Measurements from ENCODE around the gene AZU1.

AZU1 gene

DNA sequence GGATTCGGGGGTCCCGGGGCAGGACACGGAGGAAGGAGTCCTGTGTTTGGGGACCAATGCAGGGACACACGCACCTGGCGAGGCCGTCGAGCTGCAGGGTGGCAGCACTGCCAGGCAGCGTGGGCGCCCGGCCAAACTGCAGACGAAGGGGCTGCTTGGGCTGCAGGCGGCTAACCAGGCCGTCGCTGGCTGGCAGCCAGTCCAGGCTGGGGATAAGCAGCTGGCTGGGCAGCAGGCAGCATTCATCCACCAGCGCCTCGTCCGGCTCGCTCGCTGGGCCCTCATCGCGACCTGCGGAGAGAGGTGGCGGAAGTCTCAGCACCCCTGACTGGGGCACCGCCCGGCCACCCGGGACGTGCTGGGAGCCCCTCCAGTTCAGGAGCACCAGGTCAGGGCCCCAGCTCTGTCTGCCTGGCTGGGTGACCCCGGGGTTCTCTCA lies 43.3 kb downstream of the AZU1 start:
- no peak for FAIRE-seq
- DNase-seq (ENCODE audit: insufficient read length, low spot score), result no peak
- TF ChIP-seq, protein P1, sequence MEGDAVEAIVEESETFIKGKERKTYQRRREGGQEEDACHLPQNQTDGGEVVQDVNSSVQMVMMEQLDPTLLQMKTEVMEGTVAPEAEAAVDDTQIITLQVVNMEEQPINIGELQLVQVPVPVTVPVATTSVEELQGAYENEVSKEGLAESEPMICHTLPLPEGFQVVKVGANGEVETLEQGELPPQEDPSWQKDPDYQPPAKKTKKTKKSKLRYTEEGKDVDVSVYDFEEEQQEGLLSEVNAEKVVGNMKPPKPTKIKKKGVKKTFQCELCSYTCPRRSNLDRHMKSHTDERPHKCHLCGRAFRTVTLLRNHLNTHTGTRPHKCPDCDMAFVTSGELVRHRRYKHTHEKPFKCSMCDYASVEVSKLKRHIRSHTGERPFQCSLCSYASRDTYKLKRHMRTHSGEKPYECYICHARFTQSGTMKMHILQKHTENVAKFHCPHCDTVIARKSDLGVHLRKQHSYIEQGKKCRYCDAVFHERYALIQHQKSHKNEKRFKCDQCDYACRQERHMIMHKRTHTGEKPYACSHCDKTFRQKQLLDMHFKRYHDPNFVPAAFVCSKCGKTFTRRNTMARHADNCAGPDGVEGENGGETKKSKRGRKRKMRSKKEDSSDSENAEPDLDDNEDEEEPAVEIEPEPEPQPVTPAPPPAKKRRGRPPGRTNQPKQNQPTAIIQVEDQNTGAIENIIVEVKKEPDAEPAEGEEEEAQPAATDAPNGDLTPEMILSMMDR (IDR thresholded peaks at IDR 0.05; ENCODE audit: insufficient read depth, missing control alignments), result no peak

DNA sequence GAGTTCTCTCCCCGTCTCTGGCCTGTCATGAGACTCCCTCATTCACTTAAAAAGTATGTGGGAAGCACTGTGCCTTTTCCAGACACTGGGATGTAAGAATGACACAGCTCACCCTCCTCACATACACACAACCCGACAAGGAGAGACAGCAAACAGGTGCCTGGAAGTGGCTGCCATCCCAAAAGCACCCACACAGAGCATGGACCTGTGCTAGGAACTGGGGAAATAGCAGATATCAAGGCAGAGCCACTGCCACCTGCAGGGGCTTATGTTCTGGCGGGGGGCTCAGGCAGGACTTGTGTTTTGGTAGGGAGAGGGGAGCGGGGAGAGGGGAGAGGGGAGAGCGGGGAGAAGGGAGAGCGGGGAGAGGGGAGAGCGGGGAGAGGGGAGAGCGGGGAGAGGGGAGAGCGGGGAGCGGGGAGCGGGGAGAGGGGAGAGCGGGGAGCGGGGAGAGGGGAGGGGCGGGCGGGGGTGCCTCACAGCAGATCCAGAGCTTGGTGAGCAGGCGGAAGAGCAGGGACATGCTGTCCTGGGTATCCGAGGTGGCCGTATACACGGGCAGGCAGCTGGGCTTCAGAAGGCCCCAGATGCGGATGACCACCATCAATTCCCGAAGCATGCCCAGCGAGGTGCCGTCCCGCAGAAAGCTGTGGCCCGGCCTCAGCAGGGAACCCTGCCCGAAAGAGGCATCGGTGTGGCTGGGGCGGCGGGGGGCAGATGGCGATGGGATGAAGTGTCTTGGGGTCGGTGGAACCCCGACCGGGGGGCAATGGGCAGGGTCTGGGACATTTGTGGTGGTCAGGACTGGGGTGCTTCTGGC lies 44.0 kb downstream of the AZU1 start:
- peak; percentile 74 for DNase-seq (ENCODE audit: insufficient read length, low spot score)
- TF ChIP-seq, protein P1 (IDR thresholded peaks at IDR 0.05; ENCODE audit: insufficient read depth, missing control alignments), result no peak
- no peak for FAIRE-seq

DNA sequence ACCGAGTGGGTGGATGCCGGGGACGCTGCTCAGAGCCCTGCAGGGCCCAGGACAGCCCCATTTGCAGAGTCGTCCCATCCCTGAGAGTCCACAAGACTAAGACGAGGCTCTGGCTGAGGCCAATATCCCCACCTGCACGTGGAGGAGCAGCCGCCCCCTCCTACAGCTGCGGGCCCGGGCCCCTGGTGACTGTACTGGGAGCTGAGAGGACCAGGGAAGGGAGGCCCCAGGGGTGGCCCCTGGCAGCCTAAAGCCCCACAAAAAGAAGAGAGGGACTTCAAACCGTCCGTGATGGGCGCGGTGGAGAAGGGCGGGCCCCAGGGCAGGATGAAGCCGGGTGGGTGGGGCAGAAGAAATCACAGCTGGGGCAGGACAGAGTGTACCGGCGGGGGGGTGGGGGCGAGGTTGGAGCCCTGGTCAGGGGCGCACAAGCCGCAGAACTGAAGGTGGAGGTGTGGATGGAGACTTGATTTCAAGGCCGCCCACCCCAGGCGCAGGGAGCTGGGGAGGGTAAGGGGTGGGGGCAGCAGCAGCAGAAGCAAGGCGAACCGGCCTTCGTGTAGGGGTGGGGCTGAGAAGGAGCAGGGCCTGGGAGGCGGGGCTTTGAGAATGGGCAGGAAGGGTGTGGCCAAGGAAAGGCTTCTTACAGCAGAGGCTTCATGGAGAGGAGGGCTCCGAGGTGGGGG lies 44.8 kb downstream of the AZU1 start:
- TF ChIP-seq, protein P1 (IDR thresholded peaks at IDR 0.05; ENCODE audit: insufficient read depth, missing control alignments), result no peak
- DNase-seq (ENCODE audit: insufficient read length, low spot score) (no peak), FAIRE-seq (no peak)

DNA sequence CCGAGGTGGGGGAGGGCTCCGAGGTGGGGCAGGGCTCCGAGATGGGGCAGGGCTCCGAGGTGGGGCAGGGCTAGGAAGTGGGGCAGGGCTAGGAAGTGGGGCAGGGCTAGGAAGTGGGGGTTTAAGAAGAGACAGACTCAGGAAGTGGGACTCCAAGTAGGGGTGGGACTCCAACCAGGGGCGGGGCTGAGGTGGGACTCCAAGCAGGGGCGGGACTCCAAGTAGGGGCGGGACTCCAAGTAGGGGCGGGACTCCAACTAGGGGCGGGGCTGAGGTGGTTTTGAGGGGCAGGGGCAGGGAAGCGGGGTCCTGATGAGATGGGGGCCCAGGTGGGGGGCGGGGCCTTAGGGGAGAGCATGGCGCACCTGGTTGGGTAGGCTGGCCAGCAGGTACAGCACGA lies 45.4 kb downstream of the AZU1 start:
- DNase-seq (ENCODE audit: insufficient read length, low spot score) (no peak), FAIRE-seq (no peak)
- TF ChIP-seq, protein P1 (IDR thresholded peaks at IDR 0.05; ENCODE audit: insufficient read depth, missing control alignments), result no peak

DNA sequence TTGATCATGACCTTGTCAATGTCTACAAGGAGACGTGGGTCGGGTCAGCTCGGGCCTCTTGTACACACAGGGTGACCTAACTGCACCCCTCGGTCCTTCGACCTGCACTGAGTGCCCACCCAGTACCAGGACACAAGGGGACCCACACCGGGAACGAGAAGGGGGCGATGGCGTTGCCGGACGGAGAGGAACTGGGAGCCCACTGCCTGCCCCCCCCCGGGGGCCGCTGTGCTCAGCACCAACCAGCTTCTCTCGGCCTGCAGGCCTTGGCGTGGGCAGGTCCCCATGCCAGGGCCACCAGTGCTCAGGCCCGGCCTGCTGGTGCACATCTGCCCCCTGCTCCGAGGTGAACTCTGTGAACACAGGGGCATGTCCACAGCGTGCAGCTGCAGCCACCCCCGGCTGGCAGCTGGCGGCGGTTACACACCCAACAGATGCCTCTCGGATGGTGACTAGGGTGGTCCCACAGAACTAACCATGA lies 46.0 kb downstream of the AZU1 start:
- TF ChIP-seq, protein P1 (IDR thresholded peaks at IDR 0.05; ENCODE audit: insufficient read depth, missing control alignments), result no peak
- DNase-seq (ENCODE audit: insufficient read length, low spot score) (no peak), FAIRE-seq (no peak)

DNA sequence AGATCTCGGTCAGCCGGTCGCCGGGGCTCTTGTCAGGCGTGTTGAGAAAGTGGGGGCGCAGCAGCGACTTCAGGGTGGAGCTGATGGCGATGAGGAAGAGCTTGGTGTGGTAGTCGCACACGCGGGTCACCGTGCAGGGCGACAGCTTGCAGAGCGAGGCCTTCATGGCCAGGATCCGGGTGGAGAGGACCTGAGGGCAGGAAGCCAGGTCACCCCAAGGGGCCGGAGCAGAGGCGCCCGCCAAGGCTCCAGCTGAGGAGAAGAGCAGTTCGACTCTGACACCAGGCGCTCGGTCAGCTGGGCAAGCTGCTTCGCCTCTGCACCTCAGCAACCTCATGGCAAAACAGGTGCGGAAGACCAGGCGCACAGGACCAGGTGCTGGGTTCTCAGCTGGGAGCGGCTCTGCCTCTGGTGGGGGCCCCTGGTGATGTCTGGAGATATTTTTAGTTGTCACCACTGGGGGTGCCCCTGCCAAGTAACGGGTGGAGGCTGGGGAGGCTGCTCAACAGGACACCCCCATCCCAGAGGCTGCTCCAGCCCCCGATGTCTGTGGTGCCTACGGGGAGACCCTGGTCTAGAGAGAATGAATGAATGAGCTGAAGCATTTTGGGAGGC lies 47.7 kb downstream of the AZU1 start:
- FAIRE-seq (no peak), DNase-seq (ENCODE audit: insufficient read length, low spot score) (no peak)
- TF ChIP-seq, protein P1 (IDR thresholded peaks at IDR 0.05; ENCODE audit: insufficient read depth, missing control alignments), result no peak

Data from D721Med (cell line).